ENCODE data around the gene ERBB2.

- no peak for TF ChIP-seq POLR2A (IDR thresholded peaks at IDR 0.05; ENCODE audit: extremely low read depth, insufficient read length)
- no peak for TF ChIP-seq MAX (IDR thresholded peaks at IDR 0.05; ENCODE audit: low read depth, low read length)
Measured at GRCh38 chr17:39665642-39666224, 34.1 kb upstream of the ERBB2 start.
